B cell (primary cell): ENCODE data around the gene KRT33A. TPM values are rescaled to one million over a fixed set of nuclear protein-coding genes. Genes with fewer than 3 reads are reported as not detected.
"Not testable (repeated sequence)": the region's sequence is repeated elsewhere in the genome, so short reads cannot be mapped to it uniquely, and the experiment has no call there.

Experiments
- ATAC-seq: fragments of 200-7000 bp; cut with Tn5 transposase; one replicate; pipeline ENCODE4 v1.10.0; 2021; ENCODE audit warnings: low read depth, mild to moderate bottlenecking, moderate number of reproducible peaks, moderate library complexity
- CTCF ChIA-PET: fragments of 350-600 bp; sonication (Branson Sonifier 250); formaldehyde crosslinking; loops from one replicate; lab custom pipeline; 2021; ENCODE audit warnings: antibody characterized with exemption, inconsistent platforms; lab: Charles Lee
- POLR2A ChIA-PET: fragments of 350-600 bp; sonication (Branson Sonifier 250); formaldehyde crosslinking; loops from one replicate; lab custom pipeline; 2021; ENCODE audit warnings: antibody characterized with exemption; lab: Charles Lee
- DNase-seq: peaks from one replicate; pipeline ENCODE4 v3.0.0; 2013
- H2AFZ ChIP-seq: 2 replicates; pipeline ENCODE4 v1.6.1; 2012; ENCODE audit warnings: mild to moderate bottlenecking, low read depth, low read length; ENCODE audit not compliant: insufficient read depth, poor library complexity, severe bottlenecking
- H3K27ac ChIP-seq, 2 donors: 1 replicate in 1 of 2; 2 replicates in 1 of 2; pipeline ENCODE4 v1.5.1; 2012 to 2013; ENCODE audit warnings: low read length in 2 of 2, mild to moderate bottlenecking in 2 of 2, moderate library complexity in 1 of 2
- H3K27me3 ChIP-seq, 4 experiments: fragments of 200-600 bp in 1 of 4; sonication (generic) in 1 of 4; replicated peaks in 1 of 4; 1 replicate in 2 of 4; 2 replicates in 2 of 4; pipeline versions ENCODE4 v1.6.1 to v1.7.0; 2013 to 2016; ENCODE audit warnings: low read length in 3 of 4, mild to moderate bottlenecking in 2 of 4, mixed read lengths in 1 of 4, moderate library complexity in 1 of 4; ENCODE audit not compliant: insufficient read depth in 4 of 4, control insufficient read depth in 3 of 4; ENCODE audit errors: control extremely low read depth in 1 of 4
- H3K36me3 ChIP-seq, 2 experiments: replicated peaks in 1 of 2; 1 replicate in 1 of 2; 2 replicates in 1 of 2; pipeline versions ENCODE4 v1.6.1 to v1.7.1; 2013; ENCODE audit warnings: low read length in 1 of 2; ENCODE audit not compliant: insufficient read depth in 2 of 2, control insufficient read depth in 1 of 2; ENCODE audit errors: control extremely low read depth in 1 of 2, extremely low read depth in 1 of 2
- H3K4me1 ChIP-seq, 2 donors: fragments of 200-600 bp in 1 of 2; sonication (generic) in 1 of 2; 1 replicate in 1 of 2; 2 replicates in 1 of 2; pipeline versions ENCODE4 v1.5.1 to v1.6.1; 2013 to 2017; ENCODE audit warnings: low read length in 2 of 2; ENCODE audit not compliant: control insufficient read depth in 2 of 2, insufficient read depth in 2 of 2
- H3K4me2 ChIP-seq: replicated peaks from 2 replicates; pipeline ENCODE3; 2012; ENCODE audit warnings: mild to moderate bottlenecking, low read depth, low read length; ENCODE audit not compliant: poor library complexity, severe bottlenecking
- H3K4me3 ChIP-seq, 5 experiments: fragments of 200-600 bp in 1 of 5; sonication (generic) in 1 of 5; 1 replicate in 3 of 5; 2 replicates in 2 of 5; pipeline versions ENCODE4 v1.5.1 to v1.7.0; 2011 to 2016; ENCODE audit warnings: low read length in 4 of 5, mild to moderate bottlenecking in 4 of 5, low read depth in 2 of 5, control low read depth in 1 of 5, moderate library complexity in 1 of 5; ENCODE audit not compliant: insufficient read depth in 1 of 5; ENCODE audit errors: control extremely low read depth in 1 of 5, extremely low read depth in 1 of 5
- H3K79me2 ChIP-seq: fragments of 200-600 bp; sonication (generic); one replicate; pipeline ENCODE4 v1.6.0; 2016; ENCODE audit warnings: low read length; ENCODE audit not compliant: control insufficient read depth, insufficient read depth
- H3K9ac ChIP-seq: fragments of 200-600 bp; sonication (generic); 2 replicates; pipeline ENCODE4 v1.6.1; 2017; ENCODE audit warnings: mild to moderate bottlenecking, low read length, moderate library complexity
- H3K9me3 ChIP-seq, 3 donors: one replicate each; pipeline versions ENCODE4 v1.6.1 to v1.7.1; 2013; ENCODE audit warnings: low read length in 2 of 3; ENCODE audit not compliant: control insufficient read depth in 2 of 3, insufficient read depth in 1 of 3; ENCODE audit errors: control extremely low read depth in 1 of 3
- H4K20me1 ChIP-seq: 2 replicates; pipeline ENCODE4 v1.6.0; 2012; ENCODE audit warnings: mild to moderate bottlenecking, low read length; ENCODE audit not compliant: insufficient read depth, control insufficient read depth, poor library complexity, severe bottlenecking
- H3K27ac Mint-ChIP-seq: one replicate; pipeline ENCODE4 v1.8.0; 2021; ENCODE audit warnings: mixed read lengths
- H3K27me3 Mint-ChIP-seq: one replicate; pipeline ENCODE4 v1.8.0; 2021; ENCODE audit warnings: mixed read lengths
- H3K4me1 Mint-ChIP-seq: one replicate; pipeline ENCODE4 v1.8.0; 2021; ENCODE audit warnings: mixed read lengths
- H3K4me3 Mint-ChIP-seq: one replicate; pipeline ENCODE4 v1.8.0; 2021; ENCODE audit warnings: mixed read lengths
- H3K9me3 Mint-ChIP-seq: one replicate; pipeline ENCODE4 v1.8.0; 2022; ENCODE audit warnings: mixed read lengths; ENCODE audit not compliant: insufficient read depth
- CTCF ChIP-seq: fragments of 200-600 bp; IDR thresholded peaks from one replicate; pipeline ENCODE4 v1.8.0; 2022; ENCODE audit warnings: antibody characterized with exemption, mild to moderate bottlenecking
- EZH2 ChIP-seq: IDR thresholded peaks from 2 replicates; pipeline ENCODE4 v1.6.1; 2012; ENCODE audit warnings: borderline replicate concordance, low read depth, mild to moderate bottlenecking, moderate library complexity, low read length; ENCODE audit not compliant: insufficient read depth, poor library complexity, severe bottlenecking
- WGBS: methylation state at CpG from one replicate; pipeline ENCODE4 v1.1.5; 2013; ENCODE audit warnings: missing lambda C conversion rate; ENCODE audit not compliant: insufficient coverage; 5-methylcytosine and 5-hydroxymethylcytosine counted together
- intact Hi-C: fragments of 100-400 bp; cut with micrococcal nuclease; formaldehyde crosslinking; loops from one replicate; pipeline ENCODE4 v1.10.0; 2022
- polyA plus RNA-seq: library from polyadenylated mRNA; depleted of rRNA; stranded (reverse); fragments of >200 nt; gene quantifications from 2 replicates; pipeline ENCODE4 v1.2.3, GENCODE V29; 2012
- total RNA-seq, 2 donors: library from RNA; stranded (reverse); fragments of 120-200 nt in 1 of 2; gene quantifications; 1 replicate in 1 of 2; 2 replicates in 1 of 2; pipeline versions ENCODE4 v1.2.3 to v1.2.4, GENCODE V29; 2013 to 2022

The KRT33A gene
- total and polyA plus RNA-seq, 2 donors (not counting 1 experiment from before 2014, with no cell fraction given) = not detected

DNA sequence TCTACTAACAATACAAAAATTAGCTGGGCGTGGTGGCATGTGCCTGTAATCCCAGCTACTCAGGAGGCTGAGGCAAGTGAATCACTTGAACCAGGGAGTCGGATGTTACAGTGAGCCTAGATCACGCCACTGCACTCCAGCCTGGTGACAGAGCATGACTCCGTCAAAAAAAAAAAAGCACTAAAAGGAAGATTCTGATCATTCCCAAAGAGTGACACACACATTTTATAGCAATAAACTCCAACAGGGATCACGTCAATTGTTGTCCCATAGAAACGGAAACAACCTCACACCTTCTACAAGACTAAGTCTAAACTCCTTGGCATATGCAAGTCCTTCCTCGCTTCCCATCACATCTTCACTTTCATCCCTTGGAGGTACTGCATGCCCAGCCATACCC lies 29.5 kb upstream of the KRT33A start:
- POLR2A ChIA-PET = not testable (repeated sequence)

DNA sequence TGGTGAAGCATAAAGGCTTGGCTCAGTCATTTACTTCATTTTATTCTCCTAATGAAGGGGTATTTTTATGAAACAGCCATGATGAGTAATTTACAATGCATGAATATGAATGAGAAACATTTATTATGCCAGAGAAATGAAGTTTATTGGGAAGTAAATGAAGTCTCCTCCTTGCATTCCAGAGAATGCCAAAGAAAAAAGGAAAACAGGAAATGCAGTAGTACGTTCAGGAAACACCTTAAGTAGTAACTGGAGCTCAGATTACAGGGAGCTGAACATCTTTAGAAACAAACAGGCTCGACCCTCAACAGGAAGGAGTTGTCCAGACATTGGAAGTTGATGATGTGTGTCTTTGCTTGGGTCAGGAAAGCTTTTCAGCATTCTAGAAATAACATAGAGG lies 26.9 kb upstream of the KRT33A start:
- Mint-ChIP-seq H3K4me3 (no peak overlapping the region), H3K27me3 (peaks cover 22% of the 10 kb centered on the region), H3K27ac (no peak overlapping the region), H3K9me3 (no peaks in the 10 kb centered on the region), H3K4me1 (no peaks in the 10 kb centered on the region)
- CTCF ChIA-PET = no interaction called here
- no peak for TF ChIP-seq EZH2
- TF ChIP-seq CTCF = no peak
- no peak overlapping the region for H3K9ac ChIP-seq
- WGBS = 22% methylated on average over 2 of the region's 2 CpGs
- POLR2A ChIA-PET = no interaction called here
- H3K4me1 ChIP-seq = no peaks in the 10 kb centered on the region
- ATAC-seq (no peak), DNase-seq (no peak)
- H3K4me2 ChIP-seq = no peak overlapping the region
- no peak overlapping the region for H3K4me3 ChIP-seq
- no peak overlapping the region for H2AFZ ChIP-seq
- H4K20me1 ChIP-seq = no peaks in the 10 kb centered on the region
- no peaks in the 10 kb centered on the region for H3K36me3 ChIP-seq
- H3K27me3 ChIP-seq = peaks cover 0 to 9% (median 2%) of the 10 kb centered on the region in 4 experiments
- peaks cover 0 to 2% (median 0%) of the 10 kb centered on the region in 3 donors for H3K9me3 ChIP-seq
- H3K79me2 ChIP-seq = no peaks in the 10 kb centered on the region
- no peak overlapping the region for H3K27ac ChIP-seq
- intact Hi-C loops = no loop called here

More for the DNA sequence above, 29.5 kb upstream of the KRT33A start:
- H3K4me3 ChIP-seq, H3K4me1 ChIP-seq, H3K4me3 Mint-ChIP-seq, ATAC-seq, H3K9ac ChIP-seq, H3K9me3 ChIP-seq, H3K27ac ChIP-seq, CTCF ChIA-PET, DNase-seq, H3K27me3 ChIP-seq, H4K20me1 ChIP-seq, H3K4me1 Mint-ChIP-seq, intact Hi-C loops, H3K9me3 Mint-ChIP-seq, H3K27ac Mint-ChIP-seq, H3K4me2 ChIP-seq, H3K36me3 ChIP-seq, H2AFZ ChIP-seq, H3K79me2 ChIP-seq: not testable (repeated sequence)
- H3K27me3 Mint-ChIP-seq = peaks cover 14% of the 10 kb centered on the region
- WGBS = 96% methylated on average over 7 of the region's 7 CpGs
